OCI-LY1 (cell line): Measurements from ENCODE around the gene SV2C.

Source experiments
- EZH2 ChIP-seq: fragments of 200-600 bp; sonication (generic), shearing (Covaris generic); IDR thresholded peaks from 2 replicates; pipeline ENCODE4 v1.8.0; 2017; ENCODE audit warnings: borderline replicate concordance, mixed run types, mild to moderate bottlenecking, antibody characterized with exemption, low read length, moderate library complexity, mixed read lengths
- TF ChIP-seq, protein P1 (sequence below): fragments of 200-600 bp; sonication (generic), shearing (Covaris generic); IDR thresholded peaks from 2 replicates; pipeline ENCODE4 v1.5.1; 2017; ENCODE audit warnings: mild to moderate bottlenecking, antibody characterized with exemption, low read length, moderate library complexity, mixed read lengths

GRCh38 chr5:76190356-76190755, 107.2 kb downstream of the SV2C start:
- TF ChIP-seq, protein P1, sequence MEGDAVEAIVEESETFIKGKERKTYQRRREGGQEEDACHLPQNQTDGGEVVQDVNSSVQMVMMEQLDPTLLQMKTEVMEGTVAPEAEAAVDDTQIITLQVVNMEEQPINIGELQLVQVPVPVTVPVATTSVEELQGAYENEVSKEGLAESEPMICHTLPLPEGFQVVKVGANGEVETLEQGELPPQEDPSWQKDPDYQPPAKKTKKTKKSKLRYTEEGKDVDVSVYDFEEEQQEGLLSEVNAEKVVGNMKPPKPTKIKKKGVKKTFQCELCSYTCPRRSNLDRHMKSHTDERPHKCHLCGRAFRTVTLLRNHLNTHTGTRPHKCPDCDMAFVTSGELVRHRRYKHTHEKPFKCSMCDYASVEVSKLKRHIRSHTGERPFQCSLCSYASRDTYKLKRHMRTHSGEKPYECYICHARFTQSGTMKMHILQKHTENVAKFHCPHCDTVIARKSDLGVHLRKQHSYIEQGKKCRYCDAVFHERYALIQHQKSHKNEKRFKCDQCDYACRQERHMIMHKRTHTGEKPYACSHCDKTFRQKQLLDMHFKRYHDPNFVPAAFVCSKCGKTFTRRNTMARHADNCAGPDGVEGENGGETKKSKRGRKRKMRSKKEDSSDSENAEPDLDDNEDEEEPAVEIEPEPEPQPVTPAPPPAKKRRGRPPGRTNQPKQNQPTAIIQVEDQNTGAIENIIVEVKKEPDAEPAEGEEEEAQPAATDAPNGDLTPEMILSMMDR = no peak
- TF ChIP-seq EZH2 = no peak
